Measurements from ENCODE around the gene YLPM1. TPM values are rescaled to one million over a fixed set of nuclear protein-coding genes. Genes with fewer than 3 reads are reported as not detected.
A peak's percentile ranks its signal among the peaks of the same experiment; 100 is the strongest.

Gene YLPM1
- total and polyA plus RNA-seq, 4 donors: 13.3 to 124 (median 28.6) TPM

DNA sequence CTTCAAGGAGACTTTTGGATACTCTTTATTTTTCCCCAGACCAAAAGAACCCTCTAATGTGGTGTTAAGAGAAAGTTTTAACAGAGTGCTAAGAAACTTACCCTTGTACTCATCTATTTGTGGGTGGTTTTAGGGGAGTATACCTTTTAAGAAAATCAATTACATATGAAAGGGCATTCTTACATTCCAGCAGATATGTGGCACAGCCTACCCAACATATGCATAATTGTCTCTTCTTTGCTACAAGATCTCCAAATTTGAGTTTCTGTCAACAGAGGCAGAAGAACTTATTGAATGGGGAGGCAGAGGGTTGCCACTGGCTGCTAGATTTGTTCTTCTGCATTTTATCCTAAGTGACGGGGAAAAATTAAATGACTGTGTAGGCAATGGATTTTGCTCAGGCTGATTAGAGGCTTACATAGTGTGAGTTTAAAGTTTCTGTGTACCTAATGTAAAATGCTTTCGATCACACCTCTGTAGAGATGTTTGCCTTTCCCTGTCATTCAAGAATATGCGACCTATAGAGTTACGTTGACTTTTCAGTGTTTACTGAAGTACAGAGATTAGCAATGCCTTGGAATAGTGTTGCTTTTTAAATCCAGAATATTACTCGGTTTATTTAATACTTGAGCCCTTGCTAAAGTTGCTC is 58.3 kb downstream of the YLPM1 start:
- TF ChIP-seq, protein P1, sequence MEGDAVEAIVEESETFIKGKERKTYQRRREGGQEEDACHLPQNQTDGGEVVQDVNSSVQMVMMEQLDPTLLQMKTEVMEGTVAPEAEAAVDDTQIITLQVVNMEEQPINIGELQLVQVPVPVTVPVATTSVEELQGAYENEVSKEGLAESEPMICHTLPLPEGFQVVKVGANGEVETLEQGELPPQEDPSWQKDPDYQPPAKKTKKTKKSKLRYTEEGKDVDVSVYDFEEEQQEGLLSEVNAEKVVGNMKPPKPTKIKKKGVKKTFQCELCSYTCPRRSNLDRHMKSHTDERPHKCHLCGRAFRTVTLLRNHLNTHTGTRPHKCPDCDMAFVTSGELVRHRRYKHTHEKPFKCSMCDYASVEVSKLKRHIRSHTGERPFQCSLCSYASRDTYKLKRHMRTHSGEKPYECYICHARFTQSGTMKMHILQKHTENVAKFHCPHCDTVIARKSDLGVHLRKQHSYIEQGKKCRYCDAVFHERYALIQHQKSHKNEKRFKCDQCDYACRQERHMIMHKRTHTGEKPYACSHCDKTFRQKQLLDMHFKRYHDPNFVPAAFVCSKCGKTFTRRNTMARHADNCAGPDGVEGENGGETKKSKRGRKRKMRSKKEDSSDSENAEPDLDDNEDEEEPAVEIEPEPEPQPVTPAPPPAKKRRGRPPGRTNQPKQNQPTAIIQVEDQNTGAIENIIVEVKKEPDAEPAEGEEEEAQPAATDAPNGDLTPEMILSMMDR (IDR thresholded peaks at IDR 0.05; ENCODE audit: control extremely low read depth, extremely low read depth): no peak
- peak in 1 of 3 donors; percentile 18 for DNase-seq
- peaks cover 16 to 48% (median 38%) of the 10 kb centered on the region in 4 donors for H3K36me3 ChIP-seq (ENCODE audit: control insufficient read depth in 4 of 4, insufficient read depth in 4 of 4, low read length in 4 of 4)
- no peaks in the 10 kb centered on the region for H3K9me3 ChIP-seq (ENCODE audit: control insufficient read depth in 4 of 4, insufficient read depth in 3 of 4, low read length in 3 of 4)
- no peak for ATAC-seq (ENCODE audit: insufficient read depth, low FRiP score)
- 85 to 91% methylated on average over 5 of the region's 5 CpGs for WGBS, 2 donors
- no peaks in the 10 kb centered on the region for H3K27me3 ChIP-seq (ENCODE audit: control insufficient read depth in 3 of 3, insufficient read depth in 3 of 3, low read length in 2 of 3)
- no peaks in the 10 kb centered on the region for H3K4me1 ChIP-seq (ENCODE audit: control insufficient read depth in 5 of 5, insufficient read depth in 5 of 5, low read length in 5 of 5)
- H3K27ac ChIP-seq (ENCODE audit: low read depth in 1 of 2, low read length in 1 of 2): no peak overlapping the region
- no peak overlapping the region for H3K4me3 ChIP-seq
- peak overlapping the region in 1 of 2 donors; percentile 23 for H3K9ac ChIP-seq (ENCODE audit: insufficient read depth in 1 of 2, low read length in 2 of 2)

- Histone ChIP-seq H3K4me1 (ENCODE audit: control insufficient read depth in 5 of 5, insufficient read depth in 5 of 5, low read length in 5 of 5) (no peaks in the 10 kb centered on the region), H3K9ac (ENCODE audit: insufficient read depth in 1 of 2, low read length in 2 of 2) (no peak overlapping the region), H3K27me3 (ENCODE audit: control insufficient read depth in 3 of 3, insufficient read depth in 3 of 3, low read length in 2 of 3) (no peaks in the 10 kb centered on the region), H3K36me3 (ENCODE audit: control insufficient read depth in 4 of 4, insufficient read depth in 4 of 4, low read length in 4 of 4) (peaks cover 7 to 32% (median 22%) of the 10 kb centered on the region in 4 donors), H3K9me3 (ENCODE audit: control insufficient read depth in 4 of 4, insufficient read depth in 3 of 4, low read length in 3 of 4) (no peaks in the 10 kb centered on the region), H3K27ac (ENCODE audit: low read depth in 1 of 2, low read length in 1 of 2) (no peak overlapping the region), H3K4me3 (no peak overlapping the region)
- no peak for DNase-seq
- no peak for ATAC-seq (ENCODE audit: insufficient read depth, low FRiP score)
- TF ChIP-seq, protein P1 (IDR thresholded peaks at IDR 0.05; ENCODE audit: control extremely low read depth, extremely low read depth): no peak
- 77 to 78% methylated on average over 2 of the region's 2 CpGs for WGBS, 2 donors
Observed at GRCh38 chr14:74824997-74825396, 61.9 kb downstream of the YLPM1 start.

DNA sequence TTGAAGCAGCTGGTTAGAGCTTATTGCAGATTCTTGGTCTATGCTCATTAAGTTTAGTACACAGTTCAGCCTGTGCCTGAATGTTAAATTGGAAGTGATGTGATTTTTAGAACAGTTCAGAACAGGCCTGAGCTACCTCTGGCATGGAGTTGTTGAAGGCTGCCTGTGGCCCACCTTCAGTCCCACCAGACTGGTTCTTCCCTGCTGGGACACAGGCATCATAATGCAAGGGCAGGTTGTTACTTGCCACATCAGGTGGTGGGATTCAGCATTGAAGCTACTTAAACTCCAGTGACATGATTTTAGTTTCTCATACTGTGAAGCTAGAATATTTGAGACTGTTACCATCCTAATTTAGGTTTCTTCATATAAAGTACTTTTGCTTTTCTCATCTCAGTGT is 63.5 kb downstream of the YLPM1 start:
- Histone ChIP-seq H3K27me3 (ENCODE audit: control insufficient read depth in 3 of 3, insufficient read depth in 3 of 3, low read length in 2 of 3) (no peaks in the 10 kb centered on the region), H3K9me3 (ENCODE audit: control insufficient read depth in 4 of 4, insufficient read depth in 3 of 4, low read length in 3 of 4) (no peaks in the 10 kb centered on the region), H3K27ac (ENCODE audit: low read depth in 1 of 2, low read length in 1 of 2) (no peak overlapping the region), H3K4me1 (ENCODE audit: control insufficient read depth in 5 of 5, insufficient read depth in 5 of 5, low read length in 5 of 5) (no peaks in the 10 kb centered on the region), H3K36me3 (ENCODE audit: control insufficient read depth in 4 of 4, insufficient read depth in 4 of 4, low read length in 4 of 4) (peaks cover 4 to 29% (median 19%) of the 10 kb centered on the region in 4 donors), H3K4me3 (no peak overlapping the region), H3K9ac (ENCODE audit: insufficient read depth in 1 of 2, low read length in 2 of 2) (no peak overlapping the region)
- TF ChIP-seq, protein P1 (IDR thresholded peaks at IDR 0.05; ENCODE audit: control extremely low read depth, extremely low read depth): no peak
- ATAC-seq (ENCODE audit: insufficient read depth, low FRiP score) (no peak), DNase-seq (no peak)

GRCh38 chr14:74829251-74829650 is 66.1 kb downstream of the YLPM1 start:
- Histone ChIP-seq H3K4me3 (no peak overlapping the region), H3K9ac (ENCODE audit: insufficient read depth in 1 of 2, low read length in 2 of 2) (no peak overlapping the region), H3K36me3 (ENCODE audit: control insufficient read depth in 4 of 4, insufficient read depth in 4 of 4, low read length in 4 of 4) (peaks cover 4 to 25% (median 12%) of the 10 kb centered on the region in 4 donors), H3K4me1 (ENCODE audit: control insufficient read depth in 5 of 5, insufficient read depth in 5 of 5, low read length in 5 of 5) (no peaks in the 10 kb centered on the region), H3K9me3 (ENCODE audit: control insufficient read depth in 4 of 4, insufficient read depth in 3 of 4, low read length in 3 of 4) (no peaks in the 10 kb centered on the region), H3K27me3 (ENCODE audit: control insufficient read depth in 3 of 3, insufficient read depth in 3 of 3, low read length in 2 of 3) (no peaks in the 10 kb centered on the region), H3K27ac (ENCODE audit: low read depth in 1 of 2, low read length in 1 of 2) (no peak overlapping the region)
- no peak for DNase-seq
- no peak for ATAC-seq (ENCODE audit: insufficient read depth, low FRiP score)
- WGBS, 2 donors: 83 to 91% methylated on average over 5 of the region's 5 CpGs
- TF ChIP-seq, protein P1 (IDR thresholded peaks at IDR 0.05; ENCODE audit: control extremely low read depth, extremely low read depth): no peak
